ENCODE data around the gene ACTR3C.
A peak's percentile ranks its signal among the peaks of the same experiment; 100 is the strongest.

Gene ACTR3C

GRCh38 chr7:150359622-150360362 is 36.4 kb upstream of the ACTR3C start:
- DNase-seq = no peak

DNA sequence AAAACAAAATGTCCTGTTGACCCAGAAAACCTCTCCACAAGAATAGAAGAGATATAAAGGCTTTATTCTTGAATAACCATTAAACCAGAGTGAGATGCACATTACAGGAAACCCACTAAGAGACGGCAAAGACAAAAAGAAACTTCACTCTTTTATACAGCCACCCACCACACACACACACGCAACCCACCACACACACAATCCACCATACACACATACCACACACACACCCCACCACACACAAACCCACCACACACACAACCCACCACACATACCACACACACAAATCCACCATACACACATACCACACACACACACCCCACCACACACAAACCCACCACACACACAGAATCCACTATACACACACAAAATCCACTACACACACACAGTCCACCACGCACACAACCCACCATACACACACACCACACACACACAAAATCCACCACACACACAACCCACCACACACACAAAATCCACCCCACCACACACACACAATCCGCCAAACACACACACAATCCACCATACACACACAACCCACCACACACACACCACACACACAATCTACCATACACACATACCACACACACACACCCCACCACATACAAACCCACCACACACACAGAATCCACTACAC is 35.8 kb upstream of the ACTR3C start:
- DNase-seq = no peak

DNA sequence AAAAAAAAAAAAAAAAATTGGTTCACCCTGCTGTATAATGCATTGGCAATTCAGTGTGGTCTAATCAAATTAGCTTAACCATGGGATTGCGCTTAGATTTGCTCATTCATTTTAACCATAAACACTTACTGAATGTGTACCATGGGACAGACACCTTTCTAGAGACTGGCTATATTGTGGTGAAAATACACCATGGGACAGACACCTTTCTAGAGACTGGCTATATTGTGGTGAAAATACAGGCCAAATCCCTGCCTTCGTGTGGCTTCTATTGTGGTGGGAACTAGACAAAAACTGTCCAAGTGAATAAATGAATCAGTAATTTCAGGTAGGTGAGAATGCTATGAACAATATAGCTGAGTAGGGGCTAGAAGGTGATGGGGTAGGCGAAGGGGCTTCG is 35.1 kb upstream of the ACTR3C start:
- no peak for DNase-seq

GRCh38 chr7:150357771-150358427 is 34.6 kb upstream of the ACTR3C start:
- no peak for DNase-seq

- no peak for DNase-seq
Observed at GRCh38 chr7:150357270-150357669, 33.9 kb upstream of the ACTR3C start.

DNA sequence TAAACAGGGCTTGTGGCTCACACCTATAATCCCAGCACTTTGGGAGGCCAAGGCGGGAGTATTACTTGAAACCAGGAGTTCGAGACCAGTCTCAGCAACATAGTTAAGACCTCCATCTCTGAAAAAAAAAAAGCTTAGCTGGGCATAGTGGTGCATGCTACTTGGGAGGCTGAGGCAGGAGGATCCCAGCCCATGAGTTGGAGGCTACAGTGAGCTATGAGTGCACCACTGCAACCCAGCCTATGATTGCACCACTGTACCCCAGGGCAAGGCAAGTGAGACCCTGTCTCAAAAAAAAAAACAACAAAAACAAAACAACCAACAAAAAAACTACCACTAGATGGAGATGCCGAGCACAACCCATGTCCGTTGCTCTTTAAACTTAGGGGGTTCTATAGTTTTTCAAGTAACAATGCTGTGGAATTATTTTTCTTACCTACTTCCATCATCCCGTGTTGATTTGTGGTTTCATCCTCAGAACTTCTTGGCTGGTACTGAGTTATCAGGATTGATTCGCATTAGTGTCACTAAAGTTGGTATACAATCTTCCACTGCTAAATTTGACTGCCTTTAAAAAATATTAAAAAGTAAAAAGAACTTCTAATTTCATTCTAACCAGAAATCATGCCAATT is 33.0 kb upstream of the ACTR3C start:
- no peak for DNase-seq

GRCh38 chr7:150355666-150356059 is 32.3 kb upstream of the ACTR3C start:
- no peak for DNase-seq

GRCh38 chr7:150351587-150352194 is 28.3 kb upstream of the ACTR3C start:
- no peak for DNase-seq

- no peak for DNase-seq
Observed at GRCh38 chr7:150346922-150347321, 23.6 kb upstream of the ACTR3C start.

DNA sequence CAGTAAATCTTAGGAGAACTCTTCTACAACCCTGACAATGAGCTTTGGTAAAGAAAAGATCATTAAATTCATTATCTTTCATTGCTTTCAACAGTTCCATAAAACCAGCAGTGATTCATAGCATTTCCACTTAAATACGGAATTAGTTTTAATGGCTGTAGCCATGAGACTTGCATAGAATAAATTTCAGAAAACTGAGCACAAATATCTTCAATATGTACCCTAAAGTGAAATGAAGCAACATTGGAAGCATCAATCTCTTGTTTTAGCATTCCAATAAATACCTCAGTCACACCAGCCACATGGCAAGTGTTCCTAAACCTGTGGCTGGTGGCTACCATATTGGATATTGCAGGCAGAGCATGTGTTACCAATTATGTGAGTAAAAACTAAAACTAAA is 21.7 kb upstream of the ACTR3C start:
- no peak for DNase-seq

GRCh38 chr7:150344299-150344698 is 21.0 kb upstream of the ACTR3C start:
- DNase-seq = no peak

DNA sequence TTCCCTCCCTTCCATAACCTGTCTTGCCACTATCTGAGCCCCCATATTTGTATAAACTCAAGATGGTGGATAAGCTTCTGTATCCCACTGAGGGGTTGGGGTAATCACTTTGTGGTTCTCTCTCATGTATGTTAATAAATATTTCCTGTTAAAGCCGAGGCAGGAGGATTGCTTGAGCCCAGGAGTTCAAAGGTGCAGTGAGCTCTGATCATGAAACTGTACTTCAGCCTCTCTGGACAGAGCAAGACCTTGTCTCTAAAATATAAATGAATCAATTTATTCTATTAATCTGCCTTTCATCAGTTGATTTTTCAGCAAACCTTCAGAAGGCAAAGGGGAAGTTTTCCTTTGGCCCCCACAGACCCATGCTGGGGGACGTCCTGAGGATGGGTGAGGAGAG is 19.9 kb upstream of the ACTR3C start:
- DNase-seq = no peak

- DNase-seq = no peak
Observed at GRCh38 chr7:150342121-150342408, 18.7 kb upstream of the ACTR3C start.

GRCh38 chr7:150341263-150342120 is 18.1 kb upstream of the ACTR3C start, which contains the start of gene RARRES2:
RARRES2 (minus strand) TSS chr7:150341629; CDS start chr7:150340609, 1,020 bp downstream.
- DNase-seq = peak in 7 of 56 donors; percentile 16 to 57 (median 32)

GRCh38 chr7:150340875-150341262 is 17.5 kb upstream of the ACTR3C start:
- DNase-seq = no peak

- DNase-seq = no peak
Observed at GRCh38 chr7:150340024-150340749, 16.8 kb upstream of the ACTR3C start.

GRCh38 chr7:150339409-150339809 is 16.1 kb upstream of the ACTR3C start:
- no peak for DNase-seq

- DNase-seq = no peak
Observed at GRCh38 chr7:150338166-150338829, 15.0 kb upstream of the ACTR3C start.

DNA sequence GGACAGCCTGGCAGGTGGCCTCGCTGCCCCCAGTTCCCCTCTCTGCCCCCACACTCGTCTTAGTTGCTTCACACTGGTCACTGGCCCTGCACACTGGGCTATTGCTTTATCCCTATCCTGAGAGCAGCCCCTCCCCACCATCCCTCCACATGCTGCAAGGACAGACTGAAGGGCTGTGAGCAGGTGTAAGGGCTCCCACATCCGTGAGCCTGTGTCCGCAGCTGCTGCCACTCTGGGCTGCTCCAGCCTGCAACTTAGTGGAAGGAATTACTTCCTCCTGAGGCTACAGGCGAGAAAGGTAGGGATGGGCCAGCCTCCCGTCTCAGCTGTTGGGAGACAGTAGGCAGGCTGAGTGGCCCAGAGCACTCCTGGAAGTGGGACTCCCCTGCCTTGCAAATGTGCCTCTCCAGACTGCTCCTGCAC is 14.3 kb upstream of the ACTR3C start:
- no peak for DNase-seq

DNA sequence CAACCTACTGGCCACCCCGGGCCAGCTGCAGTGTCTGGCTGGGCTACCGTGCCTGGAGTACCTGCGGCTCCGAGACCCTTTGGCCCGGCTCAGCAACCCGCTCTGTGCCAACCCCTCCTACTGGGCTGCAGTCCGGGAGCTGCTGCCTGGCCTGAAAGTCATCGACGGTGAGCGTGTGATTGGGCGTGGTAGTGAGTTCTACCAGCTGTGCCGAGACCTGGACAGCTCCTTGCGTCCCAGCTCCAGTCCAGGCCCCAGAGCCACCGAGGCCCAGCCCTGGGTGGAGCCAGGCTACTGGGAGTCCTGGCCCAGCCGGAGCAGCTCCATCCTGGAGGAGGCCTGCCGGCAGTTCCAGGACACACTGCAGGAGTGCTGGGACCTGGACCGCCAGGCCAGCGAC is 13.8 kb upstream of the ACTR3C start:
- DNase-seq = no peak

All from nucleus accumbens (tissue), 56 donors.